ENCODE measurements around the gene UBL4B. TPM values are rescaled to one million over a fixed set of nuclear protein-coding genes. Genes with fewer than 3 reads are reported as not detected.

Gene UBL4B
- polyA plus RNA-seq, 1 donor (not counting 4 experiments of a cell fraction or from before 2014, with no cell fraction given), result not detected

DNA sequence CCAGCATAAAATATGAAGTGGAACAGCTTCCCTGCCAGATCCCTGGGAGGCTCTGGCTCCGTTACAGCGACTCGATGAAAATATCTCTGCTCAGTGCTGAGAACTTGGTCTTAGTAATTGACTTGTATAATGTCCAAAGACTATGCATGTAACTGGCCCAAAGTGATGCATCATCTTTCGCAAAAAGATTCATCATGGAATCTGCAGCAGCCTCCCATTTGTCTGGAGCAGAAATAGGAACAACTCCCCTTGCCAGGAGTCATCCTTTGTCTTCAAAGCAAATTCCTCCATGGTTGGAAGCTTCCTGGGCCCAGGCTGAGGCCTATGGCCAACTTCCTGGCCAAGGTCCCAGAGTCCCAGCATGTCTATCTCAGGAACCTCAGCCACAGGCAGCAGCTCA lies 21.2 kb downstream of the UBL4B start:
- peaks cover 49% of the 10 kb centered on the region for H3K27me3 ChIP-seq (ENCODE audit: control insufficient read depth, extremely low read depth, insufficient read depth, low read length)
- H3K9me1 ChIP-seq (ENCODE audit: control insufficient read depth, extremely low read depth, insufficient read depth, low read length), result no peaks in the 10 kb centered on the region
- H4K20me1 ChIP-seq (ENCODE audit: control insufficient read depth, extremely low read depth, insufficient read depth, low read length), result no peaks in the 10 kb centered on the region
- FAIRE-seq (no peak), DNase-seq (ENCODE audit: low read depth, low spot score) (no peak)
- no peak overlapping the region for H3K4me3 ChIP-seq (ENCODE audit: control insufficient read depth in 2 of 3, extremely low read depth in 1 of 3, insufficient read depth in 2 of 3, low read depth in 1 of 3, low read length in 3 of 3)
- H3K79me2 ChIP-seq (ENCODE audit: control insufficient read depth, insufficient read depth, low read length), result no peaks in the 10 kb centered on the region
- dilution Hi-C loops (cut with MboI; ENCODE audit: extremely low pct_ligation_motif_present, low sequenced_read_pairs), result no loop called here
- no peak overlapping the region for H3K27ac ChIP-seq (ENCODE audit: control insufficient read depth, insufficient read depth, low read length)
- H3K9me3 ChIP-seq (ENCODE audit: control insufficient read depth, low read depth, low read length), result no peaks in the 10 kb centered on the region
- TF ChIP-seq, protein P1, sequence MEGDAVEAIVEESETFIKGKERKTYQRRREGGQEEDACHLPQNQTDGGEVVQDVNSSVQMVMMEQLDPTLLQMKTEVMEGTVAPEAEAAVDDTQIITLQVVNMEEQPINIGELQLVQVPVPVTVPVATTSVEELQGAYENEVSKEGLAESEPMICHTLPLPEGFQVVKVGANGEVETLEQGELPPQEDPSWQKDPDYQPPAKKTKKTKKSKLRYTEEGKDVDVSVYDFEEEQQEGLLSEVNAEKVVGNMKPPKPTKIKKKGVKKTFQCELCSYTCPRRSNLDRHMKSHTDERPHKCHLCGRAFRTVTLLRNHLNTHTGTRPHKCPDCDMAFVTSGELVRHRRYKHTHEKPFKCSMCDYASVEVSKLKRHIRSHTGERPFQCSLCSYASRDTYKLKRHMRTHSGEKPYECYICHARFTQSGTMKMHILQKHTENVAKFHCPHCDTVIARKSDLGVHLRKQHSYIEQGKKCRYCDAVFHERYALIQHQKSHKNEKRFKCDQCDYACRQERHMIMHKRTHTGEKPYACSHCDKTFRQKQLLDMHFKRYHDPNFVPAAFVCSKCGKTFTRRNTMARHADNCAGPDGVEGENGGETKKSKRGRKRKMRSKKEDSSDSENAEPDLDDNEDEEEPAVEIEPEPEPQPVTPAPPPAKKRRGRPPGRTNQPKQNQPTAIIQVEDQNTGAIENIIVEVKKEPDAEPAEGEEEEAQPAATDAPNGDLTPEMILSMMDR (optimal IDR thresholded peaks at IDR 0.05 in 1 of 3, IDR thresholded peaks at IDR 0.05 in 1 of 3, conservative IDR thresholded peaks at IDR 0.05 in 1 of 3; ENCODE audit: extremely low read depth in 1 of 3, insufficient read depth in 2 of 3, low read length in 3 of 3), result no peak
- TF ChIP-seq EZH2 (IDR thresholded peaks at IDR 0.05; ENCODE audit: low read length), result no peak
- H2AFZ ChIP-seq (ENCODE audit: control insufficient read depth, low read length), result no peak overlapping the region
- H3K4me1 ChIP-seq (ENCODE audit: control insufficient read depth, extremely low read depth, insufficient read depth, low read length), result no peaks in the 10 kb centered on the region
- no peaks in the 10 kb centered on the region for H3K36me3 ChIP-seq (ENCODE audit: control insufficient read depth in 2 of 2, extremely low read depth in 1 of 2, insufficient read depth in 2 of 2, low read length in 2 of 2)
- H3K4me2 ChIP-seq (ENCODE audit: control insufficient read depth, extremely low read depth, insufficient read depth, low read depth, low read length), result no peak overlapping the region
- no peak overlapping the region for H3K9ac ChIP-seq (ENCODE audit: control insufficient read depth, extremely low read depth, insufficient read depth, low read length)

DNA sequence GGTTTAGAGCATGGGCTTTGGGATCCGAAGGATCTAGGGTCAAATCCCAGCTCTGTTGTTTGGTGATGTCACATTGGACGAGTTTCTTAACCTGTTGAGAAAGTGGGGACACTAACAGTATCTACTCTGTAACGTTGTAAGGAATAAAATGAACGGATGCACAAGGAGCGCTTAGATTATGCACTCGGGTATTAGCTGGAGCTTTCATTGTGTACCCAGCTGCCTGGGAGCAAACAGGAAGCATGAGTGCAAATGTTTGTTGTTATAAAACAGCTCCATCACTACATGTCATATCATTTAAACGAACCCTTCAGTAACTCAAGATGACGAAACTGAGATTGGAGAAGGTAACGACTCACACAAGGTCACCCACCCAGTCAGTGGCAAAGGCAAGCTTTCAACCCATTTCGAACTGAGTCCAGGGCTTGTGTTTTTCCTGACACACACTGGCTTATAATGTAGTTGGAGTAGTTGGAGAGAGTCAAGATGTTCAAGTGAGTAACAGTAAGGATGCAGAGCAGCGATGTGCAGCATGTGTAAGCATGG lies 21.9 kb downstream of the UBL4B start:
- DNase-seq (ENCODE audit: low read depth, low spot score) (no peak), FAIRE-seq (no peak)
- no peaks in the 10 kb centered on the region for H3K4me1 ChIP-seq (ENCODE audit: control insufficient read depth, extremely low read depth, insufficient read depth, low read length)
- H3K4me3 ChIP-seq (ENCODE audit: control insufficient read depth in 2 of 3, extremely low read depth in 1 of 3, insufficient read depth in 2 of 3, low read depth in 1 of 3, low read length in 3 of 3), result no peak overlapping the region
- TF ChIP-seq, protein P1 (optimal IDR thresholded peaks at IDR 0.05 in 1 of 3, IDR thresholded peaks at IDR 0.05 in 1 of 3, conservative IDR thresholded peaks at IDR 0.05 in 1 of 3; ENCODE audit: extremely low read depth in 1 of 3, insufficient read depth in 2 of 3, low read length in 3 of 3), result no peak
- TF ChIP-seq EZH2 (IDR thresholded peaks at IDR 0.05; ENCODE audit: low read length), result no peak
- no peaks in the 10 kb centered on the region for H3K9me1 ChIP-seq (ENCODE audit: control insufficient read depth, extremely low read depth, insufficient read depth, low read length)
- no peak overlapping the region for H3K4me2 ChIP-seq (ENCODE audit: control insufficient read depth, extremely low read depth, insufficient read depth, low read depth, low read length)
- H2AFZ ChIP-seq (ENCODE audit: control insufficient read depth, low read length), result no peak overlapping the region
- dilution Hi-C loops (cut with MboI; ENCODE audit: extremely low pct_ligation_motif_present, low sequenced_read_pairs), result no loop called here
- H3K79me2 ChIP-seq (ENCODE audit: control insufficient read depth, insufficient read depth, low read length), result no peaks in the 10 kb centered on the region
- H3K9me3 ChIP-seq (ENCODE audit: control insufficient read depth, low read depth, low read length), result no peaks in the 10 kb centered on the region
- H3K27ac ChIP-seq (ENCODE audit: control insufficient read depth, insufficient read depth, low read length), result no peak overlapping the region
- H3K36me3 ChIP-seq (ENCODE audit: control insufficient read depth in 2 of 2, extremely low read depth in 1 of 2, insufficient read depth in 2 of 2, low read length in 2 of 2), result no peaks in the 10 kb centered on the region
- H4K20me1 ChIP-seq (ENCODE audit: control insufficient read depth, extremely low read depth, insufficient read depth, low read length), result no peaks in the 10 kb centered on the region
- no peak overlapping the region for H3K9ac ChIP-seq (ENCODE audit: control insufficient read depth, extremely low read depth, insufficient read depth, low read length)
- H3K27me3 ChIP-seq (ENCODE audit: control insufficient read depth, extremely low read depth, insufficient read depth, low read length), result peaks cover 45% of the 10 kb centered on the region

All from keratinocyte (primary cell).